Measurements from ENCODE around the gene CIZ1. TPM values are rescaled to one million over a fixed set of nuclear protein-coding genes. Genes with fewer than 3 reads are reported as not detected.
"Not testable (repeated sequence)": the region's sequence is repeated elsewhere in the genome, so short reads cannot be mapped to it uniquely, and the experiment has no call there.

CIZ1 gene
- total and polyA plus RNA-seq, 3 donors from 2014 or later = 114 to 159 (median 115) TPM

GRCh38 chr9:128182893-128183588 lies 8.3 kb downstream of the CIZ1 start:
- DNase-seq = no peak

GRCh38 chr9:128181480-128181879 lies 9.9 kb downstream of the CIZ1 start:
- DNase-seq = peak; percentile 65
- intact Hi-C loops (cut with DNase I; ENCODE audit: low total_unique reads); H3K27me3 ChIP-seq; H3K4me3 ChIP-seq; H3K9me3 ChIP-seq; H3K4me1 ChIP-seq; H3K27ac ChIP-seq; H3K36me3 ChIP-seq (ENCODE audit: low read depth, missing control alignments): not testable (repeated sequence)
- TF ChIP-seq CTCF (IDR thresholded peaks at IDR 0.05) = peak in 2 of 3 experiments; percentile 23 to 33
- 35 to 66% methylated on average over 5 to 12 of the region's 12 CpGs for WGBS, 2 donors

More at GRCh38 chr9:128182893-128183588, 8.3 kb downstream of the CIZ1 start:
- 92 to 95% methylated on average over 10 to 12 of the region's 12 CpGs for WGBS, 2 donors
- TF ChIP-seq POLR2A (IDR thresholded peaks at IDR 0.05) (no peak), CTCF (IDR thresholded peaks at IDR 0.05) (no peak)
- intact Hi-C loops (cut with DNase I; ENCODE audit: low total_unique reads) = no loop called here
- Histone ChIP-seq H3K27me3 (no peaks in the 10 kb centered on the region), H3K27ac (no peak overlapping the region), H3K4me3 (no peak overlapping the region), H3K4me1 (no peaks in the 10 kb centered on the region), H3K36me3 (ENCODE audit: low read depth, missing control alignments) (no peaks in the 10 kb centered on the region), H3K9me3 (no peaks in the 10 kb centered on the region)

- no peaks in the 10 kb centered on the region for H3K27me3 ChIP-seq
- intact Hi-C loops (cut with DNase I; ENCODE audit: low total_unique reads) = no loop called here
- H3K9me3 ChIP-seq = no peaks in the 10 kb centered on the region
- WGBS, 2 donors = 93 to 95% methylated on average over 8 of the region's 8 CpGs
- no peaks in the 10 kb centered on the region for H3K36me3 ChIP-seq (ENCODE audit: low read depth, missing control alignments)
- TF ChIP-seq POLR2A (IDR thresholded peaks at IDR 0.05) = no peak
- no peak for TF ChIP-seq CTCF (IDR thresholded peaks at IDR 0.05)
- H3K4me1 ChIP-seq = no peaks in the 10 kb centered on the region
- no peak overlapping the region for H3K27ac ChIP-seq
- no peak for DNase-seq
- no peak overlapping the region for H3K4me3 ChIP-seq
These were observed 10.9 kb downstream of the CIZ1 start for GRCh38 chr9:128180447-128180846.

GRCh38 chr9:128180001-128180400 lies 11.4 kb downstream of the CIZ1 start:
- WGBS, 2 donors = 91 to 92% methylated on average over 8 of the region's 8 CpGs
- no peaks in the 10 kb centered on the region for H3K27me3 ChIP-seq

More at GRCh38 chr9:128180001-128180400, 11.4 kb downstream of the CIZ1 start:
- Histone ChIP-seq H3K9me3 (no peaks in the 10 kb centered on the region), H3K27ac (no peak overlapping the region), H3K4me1 (no peaks in the 10 kb centered on the region), H3K4me3 (no peak overlapping the region), H3K36me3 (ENCODE audit: low read depth, missing control alignments) (no peaks in the 10 kb centered on the region)
- no peak for DNase-seq
- no peak for TF ChIP-seq CTCF (IDR thresholded peaks at IDR 0.05)
- no peak for TF ChIP-seq POLR2A (IDR thresholded peaks at IDR 0.05)
- intact Hi-C loops (cut with DNase I; ENCODE audit: low total_unique reads) = no loop called here
